ES-I3 (cell line): ENCODE results near the gene SSBP2.
"Not testable (repeated sequence)": the region's sequence is repeated elsewhere in the genome, so short reads cannot be mapped to it uniquely, and the experiment has no call there.

Experiments
- H3K36me3 ChIP-seq: 2 replicates; pipeline ENCODE4 v1.6.1; 2013; ENCODE audit warnings: mild to moderate bottlenecking, low read length, control low read depth, moderate library complexity; ENCODE audit not compliant: insufficient read depth
- H3K4me1 ChIP-seq: 2 replicates; pipeline ENCODE4 v1.6.1; 2013; ENCODE audit warnings: mild to moderate bottlenecking, control low read depth, low read length; ENCODE audit not compliant: insufficient read depth
- H3K9ac ChIP-seq: 2 replicates; pipeline ENCODE4 v1.6.1; 2013; ENCODE audit warnings: low read depth, mild to moderate bottlenecking, low read length, moderate library complexity
- H3K9me3 ChIP-seq: 2 replicates; pipeline ENCODE4 v1.6.1; 2013; ENCODE audit warnings: mild to moderate bottlenecking, low read length, moderate library complexity; ENCODE audit not compliant: control insufficient read depth, insufficient read depth

Gene SSBP2

DNA sequence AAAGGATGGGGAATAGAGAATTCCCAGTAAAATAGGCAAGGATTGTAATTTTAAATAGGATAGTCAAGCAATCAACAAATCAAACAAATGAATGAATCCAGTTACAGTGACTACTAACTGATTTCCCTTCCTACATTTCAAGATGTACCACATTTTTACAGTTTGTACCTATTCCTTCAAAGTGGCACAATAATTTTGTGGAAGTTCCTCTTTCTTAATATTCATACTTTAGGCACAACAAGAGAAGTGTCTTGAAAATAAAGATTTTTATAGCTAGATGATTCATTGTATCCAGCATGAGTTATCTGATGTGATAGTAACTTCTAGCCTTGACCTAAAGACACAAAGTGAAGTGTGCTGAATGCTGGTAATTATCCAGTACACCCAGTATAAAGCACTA, 234.8 kb downstream of the SSBP2 start:
- no peaks in the 10 kb centered on the region for H3K9me3 ChIP-seq
- H3K4me1 ChIP-seq: no peaks in the 10 kb centered on the region
- H3K9ac ChIP-seq: no peak overlapping the region
- H3K36me3 ChIP-seq: no peaks in the 10 kb centered on the region

DNA sequence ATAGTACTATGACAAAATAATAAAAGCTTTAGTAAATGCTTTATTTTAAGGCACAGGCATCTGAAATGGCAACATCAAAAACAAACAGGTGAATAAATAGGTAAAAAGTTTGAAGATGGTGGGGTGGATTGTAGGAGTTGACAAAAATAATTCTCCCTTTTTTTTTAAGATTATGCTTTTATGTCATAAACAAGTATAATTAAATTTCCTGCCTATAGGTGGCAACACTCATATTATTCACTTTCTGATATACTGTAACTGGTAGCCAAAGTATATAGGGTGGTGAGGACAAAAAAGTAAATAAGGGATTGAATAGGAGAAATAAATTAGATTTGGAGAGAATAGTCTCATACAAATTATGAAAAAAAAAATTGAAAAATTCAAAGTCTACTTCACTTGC, 236.9 kb downstream of the SSBP2 start:
- no peaks in the 10 kb centered on the region for H3K36me3 ChIP-seq
- H3K4me1 ChIP-seq: no peaks in the 10 kb centered on the region
- no peak overlapping the region for H3K9ac ChIP-seq
- H3K9me3 ChIP-seq: no peaks in the 10 kb centered on the region

DNA sequence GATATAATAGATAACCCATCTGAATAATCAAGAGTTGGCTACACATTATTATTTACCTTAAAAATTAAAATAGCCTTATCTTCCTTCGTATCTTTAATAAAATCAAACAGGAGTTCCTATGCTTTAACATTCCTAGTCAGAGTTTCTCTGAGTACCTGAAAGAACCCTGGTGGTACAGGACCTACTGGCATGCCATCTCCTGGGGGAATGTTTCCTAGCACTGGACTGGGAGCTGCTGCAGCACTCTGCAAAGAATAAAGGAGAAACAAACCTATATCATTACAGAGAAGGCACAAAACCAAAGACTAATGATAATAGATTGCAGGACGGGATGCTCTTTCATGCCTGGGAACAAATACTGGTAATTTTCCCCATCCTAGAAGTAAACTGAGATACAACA, 237.4 kb downstream of the SSBP2 start:
- Histone ChIP-seq H3K36me3 (no peaks in the 10 kb centered on the region), H3K9ac (no peak overlapping the region), H3K9me3 (no peaks in the 10 kb centered on the region), H3K4me1 (no peaks in the 10 kb centered on the region)

DNA sequence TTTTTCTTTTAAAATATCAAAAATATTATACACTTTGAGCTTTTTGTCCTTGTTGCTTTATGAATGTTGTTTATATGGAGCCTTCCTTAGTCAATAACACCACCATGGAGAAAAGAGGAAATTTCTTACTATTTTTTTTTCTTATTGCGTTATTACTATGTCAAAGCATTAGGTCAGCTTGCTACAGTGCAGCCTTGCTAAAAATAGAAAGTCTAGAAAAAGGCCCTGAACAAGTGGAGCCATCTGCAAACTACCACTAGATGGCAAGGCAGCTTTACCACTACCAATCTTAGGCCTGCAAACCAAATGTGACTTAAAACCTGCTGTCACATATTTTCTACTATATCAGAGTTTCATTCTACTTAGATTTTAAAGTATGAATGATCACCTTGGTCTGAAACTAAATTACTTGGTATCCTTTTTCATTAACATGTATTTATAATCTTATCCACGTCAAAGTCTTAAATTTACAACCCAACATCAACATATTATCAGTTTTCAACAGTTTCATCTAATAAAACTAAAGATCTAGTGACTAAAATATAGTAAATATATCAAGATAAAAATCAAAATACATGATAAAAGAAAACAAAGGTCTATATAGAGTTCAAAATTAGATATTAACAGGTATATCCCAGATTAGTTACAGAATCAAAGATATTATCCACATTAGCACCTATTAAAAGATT, 243.9 kb downstream of the SSBP2 start:
- Histone ChIP-seq H3K9me3 (no peaks in the 10 kb centered on the region), H3K36me3 (no peaks in the 10 kb centered on the region), H3K9ac (no peak overlapping the region), H3K4me1 (no peaks in the 10 kb centered on the region)

DNA sequence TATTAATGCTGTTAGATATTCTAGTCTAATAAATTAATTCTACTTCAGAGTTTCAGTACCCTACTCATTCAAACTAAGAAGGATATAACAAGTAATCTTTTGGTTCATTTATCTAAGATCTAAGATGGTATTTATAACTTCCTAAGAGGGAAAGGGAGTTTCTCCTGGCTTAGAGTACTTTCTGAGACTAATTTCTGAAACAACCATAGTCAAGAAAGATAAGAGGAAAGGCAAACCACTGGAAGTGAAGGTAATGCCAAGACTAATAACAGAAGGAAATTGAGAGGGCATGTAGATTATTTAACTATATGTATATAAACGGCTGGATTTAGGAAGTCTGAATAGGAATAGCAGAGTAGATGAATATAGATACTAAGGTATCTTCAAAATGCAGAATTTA, 244.5 kb downstream of the SSBP2 start:
- H3K9ac ChIP-seq: no peak overlapping the region
- no peaks in the 10 kb centered on the region for H3K9me3 ChIP-seq
- no peaks in the 10 kb centered on the region for H3K36me3 ChIP-seq
- no peaks in the 10 kb centered on the region for H3K4me1 ChIP-seq

DNA sequence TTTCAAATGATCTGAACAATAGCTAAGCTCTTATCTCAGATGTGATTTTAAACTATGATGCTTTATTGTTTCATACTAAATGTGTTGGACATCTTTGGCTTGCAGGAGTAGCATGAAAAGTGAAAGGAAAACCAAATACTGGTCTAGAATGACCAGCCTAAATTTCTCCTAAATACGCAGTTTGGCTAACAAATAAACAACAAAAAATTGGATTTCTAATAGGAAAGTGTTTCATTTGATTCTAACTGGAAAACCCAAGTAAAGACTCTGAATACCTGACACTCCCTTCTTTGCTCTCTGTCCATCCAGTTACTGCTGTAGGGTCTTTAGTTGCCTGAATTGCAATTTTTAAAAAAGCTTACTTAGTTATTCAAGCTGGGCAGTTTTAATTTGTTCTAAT, 245.2 kb downstream of the SSBP2 start:
- H3K9me3 ChIP-seq: no peaks in the 10 kb centered on the region
- no peaks in the 10 kb centered on the region for H3K4me1 ChIP-seq
- no peak overlapping the region for H3K9ac ChIP-seq
- H3K36me3 ChIP-seq: no peaks in the 10 kb centered on the region

DNA sequence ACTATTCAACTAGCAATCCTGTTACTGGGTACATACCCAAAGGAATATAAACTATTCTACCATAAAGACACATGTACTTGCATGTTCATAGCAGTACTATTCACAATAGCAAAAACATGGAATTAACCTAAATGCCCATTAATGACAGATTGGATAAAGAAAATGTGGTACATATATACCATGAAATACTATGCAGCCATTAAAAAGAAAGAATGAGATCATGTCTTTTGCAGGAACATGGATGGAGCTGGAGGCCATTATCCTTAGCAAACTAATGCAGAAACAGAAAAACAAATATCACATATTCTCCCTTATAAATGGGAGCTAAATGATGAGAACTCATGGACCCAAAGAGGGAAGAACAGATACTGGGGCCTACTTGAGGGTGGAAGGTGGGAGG, 247.3 kb downstream of the SSBP2 start:
- not testable (repeated sequence) for H3K4me1 ChIP-seq

DNA sequence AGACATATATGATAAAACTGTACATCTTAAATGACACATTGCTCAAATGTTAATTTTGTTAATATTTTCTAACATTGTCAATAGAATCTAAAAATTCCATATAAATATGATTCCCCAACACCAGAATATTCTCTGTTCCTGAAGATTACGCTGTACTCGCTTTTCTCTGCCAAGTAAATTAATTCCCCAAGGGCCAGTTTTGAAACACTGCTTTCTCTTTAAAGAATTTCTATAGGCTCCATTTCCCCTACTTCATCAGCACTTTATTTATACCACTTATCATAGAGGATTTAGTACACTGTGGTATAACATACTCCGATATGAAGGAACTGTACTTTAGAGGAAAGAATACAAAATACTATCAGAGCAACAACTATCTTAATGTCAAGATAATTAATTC, 255.6 kb downstream of the SSBP2 start:
- H3K4me1 ChIP-seq: no peaks in the 10 kb centered on the region
- no peak overlapping the region for H3K9ac ChIP-seq
- no peaks in the 10 kb centered on the region for H3K9me3 ChIP-seq
- no peaks in the 10 kb centered on the region for H3K36me3 ChIP-seq

More for the DNA sequence above, 247.3 kb downstream of the SSBP2 start:
- not testable (repeated sequence) for H3K9ac ChIP-seq, H3K9me3 ChIP-seq, H3K36me3 ChIP-seq

DNA sequence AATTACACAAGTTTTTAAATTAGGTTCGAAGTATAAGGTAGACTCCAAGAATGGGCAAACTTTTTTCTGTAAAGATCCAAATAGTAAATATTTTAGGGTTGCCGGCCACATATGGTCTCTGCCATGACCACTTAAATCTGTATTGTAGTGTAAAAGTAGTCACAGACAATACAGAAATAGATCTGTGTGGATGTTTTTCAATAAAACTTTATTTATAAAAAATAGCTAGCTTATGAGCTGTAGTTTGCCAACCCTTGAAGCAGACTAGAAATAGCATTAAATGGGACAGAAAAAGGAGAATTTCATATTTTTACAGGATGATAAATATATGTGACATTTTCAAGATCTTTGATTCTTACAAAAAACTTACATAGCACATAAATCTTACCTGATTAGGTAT, 262.0 kb downstream of the SSBP2 start:
- H3K4me1 ChIP-seq: no peaks in the 10 kb centered on the region
- H3K36me3 ChIP-seq: no peaks in the 10 kb centered on the region
- H3K9me3 ChIP-seq: no peaks in the 10 kb centered on the region

DNA sequence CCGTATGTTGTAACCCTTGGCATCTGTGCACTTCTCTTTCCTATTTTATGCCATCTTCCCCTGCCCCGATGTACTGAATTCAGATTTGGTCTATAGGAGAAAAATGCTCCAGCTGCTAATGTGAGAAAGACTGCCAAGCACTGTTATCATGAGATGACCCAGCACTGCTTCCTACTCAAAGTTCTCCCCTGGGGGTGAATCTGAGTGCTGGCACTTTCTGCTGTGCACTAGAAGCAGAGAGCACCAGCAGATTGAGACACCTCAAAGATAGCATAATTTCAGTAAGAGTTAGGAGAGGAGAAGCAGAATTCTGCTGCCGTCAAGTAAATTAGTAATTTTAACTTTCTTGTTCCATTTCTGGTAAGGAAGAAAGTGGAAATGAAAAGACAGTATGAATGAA, 264.2 kb downstream of the SSBP2 start:
- Histone ChIP-seq H3K36me3 (no peaks in the 10 kb centered on the region), H3K9ac (no peak overlapping the region), H3K9me3 (no peaks in the 10 kb centered on the region), H3K4me1 (no peaks in the 10 kb centered on the region)

More for the DNA sequence above, 262.0 kb downstream of the SSBP2 start:
- H3K9ac ChIP-seq: no peak overlapping the region

DNA sequence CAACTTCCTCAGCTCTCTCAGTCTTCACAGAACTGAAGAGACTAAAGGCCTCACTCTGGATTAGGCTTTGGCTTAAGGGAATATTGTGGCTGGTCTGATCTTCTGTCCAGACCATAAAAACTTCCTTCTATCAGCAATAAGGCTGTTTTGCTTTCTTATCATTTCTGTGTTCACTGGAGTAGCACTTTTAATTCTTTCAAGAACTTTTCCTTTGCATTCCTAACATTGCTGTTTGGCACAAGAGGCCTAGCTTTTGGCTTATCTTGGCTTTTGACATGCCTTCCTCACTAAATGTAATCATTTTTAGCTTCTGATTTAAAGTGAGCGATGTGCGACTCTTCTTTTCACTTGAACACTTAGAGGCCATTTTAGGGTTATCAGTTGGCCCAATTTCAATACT, 268.3 kb downstream of the SSBP2 start:
- Histone ChIP-seq H3K36me3 (no peaks in the 10 kb centered on the region), H3K9me3 (no peaks in the 10 kb centered on the region), H3K9ac (no peak overlapping the region), H3K4me1 (no peaks in the 10 kb centered on the region)

DNA sequence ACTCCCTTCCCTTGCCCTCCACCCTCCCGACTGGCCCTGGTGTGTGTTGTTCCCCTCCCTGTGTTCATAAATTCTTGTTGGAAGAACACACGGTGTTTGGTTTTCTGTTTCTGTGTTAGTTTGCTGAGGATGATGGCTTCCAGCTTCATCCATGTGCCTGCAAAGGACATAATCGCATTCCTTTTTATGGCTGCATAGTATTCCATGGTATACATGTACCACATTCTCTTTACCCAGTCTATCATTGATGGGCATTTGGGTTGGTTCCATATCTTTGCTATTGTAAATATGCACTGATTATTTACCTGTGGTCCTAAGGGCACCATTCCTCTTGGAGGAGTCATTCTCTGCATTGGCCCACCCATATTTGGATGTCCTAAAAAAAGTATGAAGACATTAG, 277.5 kb downstream of the SSBP2 start:
- H3K9me3 ChIP-seq, H3K4me1 ChIP-seq, H3K9ac ChIP-seq, H3K36me3 ChIP-seq: not testable (repeated sequence)

DNA sequence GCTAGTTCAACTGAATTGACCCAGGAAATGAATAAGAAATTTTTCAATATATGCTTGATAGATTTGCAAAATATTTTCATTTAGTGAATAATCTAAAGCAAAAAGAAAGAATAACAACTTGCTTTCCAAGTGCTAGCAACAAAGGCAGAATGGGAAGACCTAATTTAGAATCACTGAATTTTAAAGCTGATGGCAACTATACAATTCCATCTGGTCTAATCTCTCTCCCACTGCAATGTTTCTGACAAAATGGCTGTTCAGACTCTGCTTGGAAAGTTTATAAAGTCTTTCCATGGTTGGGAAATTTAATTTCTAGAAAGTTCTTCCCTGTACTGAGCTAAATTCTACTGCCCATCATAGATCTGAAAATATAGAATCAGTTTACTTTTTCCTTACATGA, 281.2 kb downstream of the SSBP2 start:
- H3K9me3 ChIP-seq: no peaks in the 10 kb centered on the region
- no peak overlapping the region for H3K9ac ChIP-seq
- H3K4me1 ChIP-seq: no peaks in the 10 kb centered on the region
- 0 out of 2 replicates have a peak, but pooled peaks cover 2% of the 10 kb centered on the region for H3K36me3 ChIP-seq

DNA sequence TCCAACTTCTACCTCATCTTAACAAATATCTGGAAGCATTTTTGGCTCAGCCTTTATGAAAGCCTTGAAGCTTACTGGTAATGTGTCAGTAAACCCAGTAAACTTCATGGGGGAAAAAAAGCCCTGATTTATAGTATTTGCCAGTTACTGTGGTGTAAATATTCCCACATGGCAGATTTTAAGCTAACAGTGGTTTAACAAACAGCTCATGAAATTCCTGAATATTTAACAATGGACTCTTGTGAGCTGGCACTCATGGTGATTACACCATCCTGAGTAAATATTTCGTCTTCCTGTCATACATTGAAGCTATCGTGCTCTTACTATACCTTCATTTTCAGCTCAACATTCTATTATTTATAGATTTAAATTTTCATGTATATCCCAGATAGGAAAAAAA, 300.0 kb downstream of the SSBP2 start:
- no peak overlapping the region for H3K9ac ChIP-seq
- no peaks in the 10 kb centered on the region for H3K9me3 ChIP-seq
- H3K36me3 ChIP-seq: no peaks in the 10 kb centered on the region
- H3K4me1 ChIP-seq: peaks cover 4% of the 10 kb centered on the region; the same call in 1 of the 2 replicates

DNA sequence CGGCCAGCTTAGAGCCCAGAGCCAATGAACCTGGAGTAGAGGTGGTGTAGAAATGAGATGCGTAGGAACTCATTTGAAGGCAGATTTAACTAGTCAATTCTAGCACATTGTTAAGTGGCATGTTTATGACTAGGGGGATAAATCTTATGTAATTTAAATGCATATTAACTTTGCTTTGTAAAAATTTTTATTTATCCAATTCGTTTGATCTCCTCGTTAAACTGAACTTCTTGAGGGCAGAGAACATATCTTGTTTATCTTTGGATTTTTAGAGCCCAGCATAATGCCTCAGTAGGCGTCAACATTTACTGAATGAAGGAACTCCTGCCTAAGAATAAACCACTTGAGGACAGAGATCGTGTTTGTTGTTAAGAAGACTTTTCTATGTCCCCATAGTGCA, 315.9 kb downstream of the SSBP2 start:
- Histone ChIP-seq H3K36me3 (no peaks in the 10 kb centered on the region), H3K4me1 (no peaks in the 10 kb centered on the region), H3K9ac (no peak overlapping the region), H3K9me3 (no peaks in the 10 kb centered on the region; the same call in 1 of the 2 replicates)

DNA sequence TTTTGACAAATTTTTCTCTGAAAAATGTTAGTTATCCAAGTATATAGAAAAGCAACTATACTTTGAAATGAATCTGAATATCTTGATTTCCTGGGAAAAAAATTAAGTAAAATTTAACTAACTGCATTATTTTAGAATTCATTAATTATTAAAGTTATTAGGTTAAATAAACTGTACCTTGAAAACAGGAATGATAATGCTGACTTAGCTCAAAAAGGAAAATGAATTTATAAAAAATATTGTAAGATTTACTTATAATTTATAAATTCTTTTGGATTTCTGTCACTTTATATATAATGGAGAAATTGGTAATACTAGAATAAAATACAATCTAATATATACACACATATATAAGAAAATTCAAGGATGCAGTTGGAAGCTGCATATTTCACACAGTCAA, 320.9 kb downstream of the SSBP2 start:
- Histone ChIP-seq H3K9me3 (no peaks in the 10 kb centered on the region; the same call in 1 of the 2 replicates), H3K9ac (no peak overlapping the region)

More for the DNA sequence above, 320.9 kb downstream of the SSBP2 start:
- Histone ChIP-seq H3K36me3 (no peaks in the 10 kb centered on the region), H3K4me1 (peaks cover 6% of the 10 kb centered on the region; the same call in 1 of the 2 replicates)
